HG02610 (cell line): ENCODE measurements around the gene MACROD1.
"Not testable (repeated sequence)": the region's sequence is repeated elsewhere in the genome, so short reads cannot be mapped to it uniquely, and the experiment has no call there.

Source experiments
- ATAC-seq: cut with Tn5 transposase; IDR thresholded peaks from one replicate; pipeline ENCODE4 v1.9.1; 2021; ENCODE audit warnings: mild to moderate bottlenecking, moderate library complexity; ENCODE audit not compliant: unreplicated experiment

MACROD1 gene

DNA sequence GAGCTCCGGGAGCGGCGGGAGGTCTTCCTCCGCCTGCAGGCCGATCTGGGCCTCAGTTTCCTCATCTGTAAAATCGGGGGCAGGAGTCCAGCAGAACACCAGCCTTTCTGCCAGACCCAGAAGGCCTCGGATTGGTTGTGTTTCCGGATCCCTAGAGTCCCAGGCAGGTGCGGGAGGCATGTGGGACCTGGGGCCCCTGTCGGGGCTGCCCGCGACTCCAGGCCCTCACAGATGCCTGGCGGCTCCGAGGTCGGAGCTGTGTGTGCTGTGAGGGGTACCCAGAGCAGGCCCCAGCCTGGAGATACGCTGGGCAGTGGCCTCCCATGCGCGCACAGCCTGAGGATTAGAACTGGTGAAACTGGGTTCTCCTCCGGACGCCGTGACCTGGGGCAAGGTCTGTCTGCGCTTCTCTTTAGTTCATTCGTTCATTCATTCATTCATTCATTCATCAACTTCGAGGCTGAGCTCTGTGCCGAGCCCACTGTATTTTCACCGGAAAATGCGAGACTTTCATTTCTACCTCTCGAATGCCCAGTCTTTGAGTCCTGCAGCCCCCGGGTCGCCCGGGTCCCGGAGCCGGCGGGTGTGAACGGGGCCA is 105.6 kb downstream of the MACROD1 start:
- ATAC-seq: no peak

DNA sequence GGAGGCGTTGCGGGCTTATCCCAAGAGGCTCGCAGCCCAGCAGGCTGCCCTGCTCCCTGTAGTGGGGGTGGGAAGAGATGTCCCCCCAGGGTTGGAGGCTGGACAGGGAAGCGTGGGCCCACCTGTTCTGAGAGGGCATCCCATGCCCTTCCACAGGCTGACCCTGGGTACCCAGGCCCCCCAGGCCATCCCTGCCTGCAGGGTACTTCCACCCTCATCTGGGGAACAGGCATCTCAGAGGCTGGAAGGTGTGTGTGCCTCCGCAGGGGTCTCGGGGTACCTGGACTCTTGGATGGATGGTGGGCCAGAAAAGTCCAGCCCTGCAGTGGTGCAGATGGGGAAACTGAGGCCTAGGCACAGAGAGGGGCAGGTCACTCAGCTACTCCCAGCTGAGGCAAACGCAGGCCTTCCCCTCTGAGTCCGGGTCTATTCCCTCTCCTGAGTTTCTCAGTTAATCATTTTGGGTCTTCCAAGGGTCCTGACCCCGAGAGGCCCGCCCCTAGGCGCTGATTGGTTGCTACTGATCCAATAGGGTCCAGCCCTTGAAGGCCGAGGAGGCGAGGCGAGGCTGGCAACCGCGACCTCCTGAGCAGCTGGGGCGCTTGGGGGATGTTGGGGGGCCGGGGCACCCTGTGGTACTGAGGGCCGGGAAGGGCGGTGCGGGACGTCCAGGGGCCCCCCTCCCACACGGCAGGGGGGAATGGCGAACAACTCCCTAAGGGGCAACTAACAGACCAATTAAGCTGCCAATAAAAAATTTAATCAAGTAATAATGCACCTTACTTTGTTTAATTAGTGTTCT is 106.4 kb downstream of the MACROD1 start:
- ATAC-seq: no peak

DNA sequence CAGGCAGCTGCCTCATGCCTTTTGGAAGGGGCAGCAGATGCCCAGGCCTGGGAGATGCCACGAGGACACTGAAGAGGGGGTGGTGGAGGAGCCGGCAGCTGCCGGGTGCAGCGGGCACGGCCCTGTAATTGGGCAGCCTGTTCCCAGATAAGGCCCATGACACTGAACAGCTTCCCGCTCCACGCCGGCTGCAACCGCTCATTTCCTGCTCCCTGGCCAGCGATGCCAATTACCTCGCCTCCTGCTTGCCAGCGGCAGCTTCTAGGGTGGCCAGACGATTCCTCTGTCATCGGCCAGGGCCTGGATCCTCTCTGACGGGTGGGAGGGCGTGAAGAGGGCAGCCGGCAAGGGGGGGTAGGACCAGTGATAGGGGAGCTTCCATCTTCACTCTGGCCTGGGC is 107.4 kb downstream of the MACROD1 start:
- ATAC-seq: no peak

DNA sequence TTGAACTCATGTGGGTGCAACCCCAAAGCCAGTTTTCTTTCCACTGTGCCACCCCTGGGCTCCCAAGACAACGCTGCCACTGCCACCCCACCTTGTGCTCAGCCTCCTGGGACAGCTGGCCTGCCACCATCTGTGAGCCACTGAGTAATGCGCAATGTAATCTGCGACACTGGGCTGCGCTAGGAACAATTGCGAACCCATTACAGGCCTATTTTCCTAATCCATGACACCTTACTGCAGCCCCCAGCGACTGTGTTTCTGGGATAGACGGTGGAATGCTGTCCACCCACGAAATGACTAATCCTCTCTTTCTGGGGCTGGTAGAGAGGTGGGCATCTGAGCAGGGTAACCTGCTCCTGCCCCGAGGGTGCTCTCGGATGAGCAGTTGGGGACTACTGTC is 108.0 kb downstream of the MACROD1 start:
- ATAC-seq: no peak

DNA sequence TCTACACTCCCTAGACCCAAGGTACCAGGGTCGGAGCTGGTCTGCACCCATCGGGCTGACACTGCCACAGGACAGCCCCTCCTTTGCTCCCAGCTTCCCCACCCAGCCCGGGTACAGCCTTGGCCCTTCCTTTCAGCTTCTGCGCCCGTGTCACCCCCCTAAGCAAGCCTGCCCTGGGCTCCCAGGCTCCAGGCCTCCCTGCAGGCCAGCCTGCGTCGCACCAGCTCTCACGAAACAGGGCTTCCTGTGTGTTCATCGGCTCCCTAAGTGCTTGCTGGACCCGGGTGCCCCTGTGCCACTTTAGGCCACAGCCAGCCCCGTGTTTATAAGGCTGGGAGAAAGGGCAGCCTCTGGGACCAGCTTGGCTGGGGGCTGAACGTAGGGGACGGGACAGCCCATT is 109.1 kb downstream of the MACROD1 start:
- ATAC-seq: no peak

DNA sequence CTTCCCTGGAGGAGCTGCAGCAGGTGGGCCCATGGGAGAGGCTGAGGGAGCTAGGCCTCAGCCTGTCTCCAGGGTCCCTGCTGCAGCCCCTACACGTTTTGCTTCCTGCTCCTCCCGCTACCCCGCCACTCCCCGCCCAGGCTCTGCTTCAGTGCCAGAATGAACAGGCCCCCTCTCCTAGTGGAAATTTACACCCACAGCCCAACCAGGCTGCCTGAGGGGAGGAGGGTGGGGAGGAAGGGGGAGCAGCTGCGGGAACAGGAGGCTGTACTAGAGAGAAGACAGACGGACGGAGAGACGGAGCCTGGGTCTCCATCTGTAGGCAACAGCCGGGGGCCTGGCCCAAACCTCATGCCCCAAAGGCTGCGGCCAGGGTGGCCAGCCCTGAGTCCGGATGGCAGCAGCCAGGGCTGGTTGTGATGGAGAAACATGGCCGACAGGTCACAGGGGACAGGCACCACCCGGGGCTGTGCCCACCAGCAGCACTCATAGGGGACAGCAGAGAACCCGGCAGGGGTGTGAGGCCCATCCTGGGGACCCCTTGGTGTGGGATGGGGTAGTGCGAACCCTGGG is 109.6 kb downstream of the MACROD1 start:
- ATAC-seq: no peak

DNA sequence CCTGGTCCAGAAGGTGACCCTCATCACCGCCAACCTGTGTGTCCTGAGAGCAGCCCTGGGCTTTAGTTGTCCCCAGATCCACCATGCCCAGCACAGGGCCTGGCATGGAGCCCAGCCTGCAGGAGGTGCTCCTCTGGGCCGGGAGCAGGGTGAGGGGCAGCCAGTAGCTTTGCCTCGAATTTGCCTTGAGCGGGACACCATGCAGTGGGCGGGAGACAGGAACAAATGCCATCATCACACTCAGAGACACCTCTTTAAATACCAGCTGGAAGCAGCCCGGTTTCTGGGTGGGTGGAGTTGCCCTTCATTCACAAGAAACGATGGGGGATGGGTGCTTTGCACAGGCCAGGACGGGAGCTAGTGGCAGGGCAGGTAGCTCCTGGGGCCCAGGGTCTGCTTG is 110.8 kb downstream of the MACROD1 start:
- no peak for ATAC-seq

DNA sequence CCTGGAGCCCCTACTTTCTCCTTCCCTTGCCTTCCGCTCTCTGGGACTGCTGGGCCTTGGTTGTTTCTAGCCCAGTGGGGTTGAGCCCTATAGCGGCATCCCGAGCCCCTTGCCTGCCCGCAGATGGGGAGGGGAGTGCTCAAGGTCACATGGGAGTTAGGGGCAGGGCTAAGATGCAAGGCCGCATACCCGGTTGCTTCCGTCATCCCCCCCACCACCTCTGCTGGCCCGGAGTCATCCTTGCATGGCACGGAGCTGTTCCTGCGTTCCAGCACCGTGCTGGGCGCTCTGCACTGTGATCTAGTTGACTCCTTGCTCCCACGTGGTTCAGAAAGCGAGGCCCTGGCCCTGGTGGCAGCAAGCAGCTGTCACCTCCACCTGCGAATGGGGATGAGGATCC is 112.2 kb downstream of the MACROD1 start:
- ATAC-seq: no peak

DNA sequence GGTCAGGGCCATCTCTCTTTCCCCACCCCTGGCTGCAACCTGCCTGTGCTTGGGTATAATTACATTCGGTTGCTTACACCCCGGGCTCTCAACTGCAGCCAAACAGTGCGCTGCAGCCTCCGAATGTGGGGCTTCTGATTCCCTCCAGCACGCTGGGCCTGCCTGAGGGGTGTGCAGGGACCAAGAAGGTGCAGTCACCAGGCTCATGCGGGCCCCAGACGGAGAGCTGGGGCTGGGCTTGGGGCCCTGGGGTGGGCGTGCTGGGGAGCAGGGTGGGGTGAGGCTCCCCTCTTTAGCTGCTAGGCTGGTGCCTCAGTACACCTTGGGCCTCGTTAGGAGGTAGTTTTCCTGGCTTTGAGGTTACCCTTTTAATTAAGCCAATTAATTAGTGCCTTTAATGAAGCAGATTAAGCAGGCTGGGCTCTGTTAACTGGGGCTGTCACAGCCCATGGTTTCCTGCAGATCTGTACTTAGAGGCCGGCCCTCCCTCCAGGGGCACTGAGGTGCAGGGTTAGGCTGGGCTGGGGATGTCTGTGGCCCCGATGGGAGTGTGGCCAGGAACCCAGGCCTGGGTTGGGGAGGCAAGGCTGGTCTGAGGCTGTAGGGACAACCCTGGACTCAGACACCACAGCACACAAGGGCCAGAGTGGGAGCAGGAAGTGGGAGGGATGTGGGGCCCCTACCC is 112.8 kb downstream of the MACROD1 start:
- ATAC-seq: no peak

DNA sequence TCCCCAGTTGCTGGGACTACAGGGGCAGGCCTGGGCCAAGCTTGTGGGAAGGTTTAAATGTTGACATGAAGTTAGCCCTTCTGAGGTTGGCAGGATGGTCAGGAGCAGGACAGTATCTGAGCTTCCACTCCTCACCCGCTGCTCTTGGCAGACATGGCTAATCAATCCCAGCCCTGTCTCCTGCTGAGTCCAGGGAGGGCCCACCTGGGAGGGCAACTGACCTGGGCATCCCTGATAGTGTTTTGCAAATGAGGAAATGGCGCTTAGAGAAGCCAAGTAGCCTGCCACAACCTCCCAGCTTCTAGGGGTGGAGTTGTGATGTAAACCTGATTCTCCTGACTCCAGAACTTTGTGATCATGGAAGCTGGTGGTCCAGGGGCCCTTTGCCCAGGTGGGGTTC is 113.5 kb downstream of the MACROD1 start:
- no peak for ATAC-seq

DNA sequence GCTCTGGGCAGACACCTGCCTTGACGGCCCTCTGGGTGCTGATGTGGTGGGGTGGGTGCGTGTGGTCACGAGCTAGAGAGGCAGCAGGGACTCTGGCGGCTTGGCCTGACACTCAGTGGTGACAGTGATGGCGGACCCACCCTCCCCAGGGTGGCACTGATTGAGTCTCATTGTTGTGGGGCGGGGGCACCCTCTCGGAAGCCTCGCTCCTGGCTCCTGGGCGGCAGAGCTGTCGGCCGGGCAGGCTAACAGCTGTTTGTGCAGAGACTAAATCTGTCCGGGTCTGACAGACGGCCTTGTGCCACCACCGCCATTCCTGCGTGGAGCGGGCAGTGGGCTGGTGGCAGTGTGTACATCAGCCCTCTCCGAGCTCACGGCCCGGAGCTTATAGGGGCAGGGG is 114.6 kb downstream of the MACROD1 start:
- no peak for ATAC-seq

DNA sequence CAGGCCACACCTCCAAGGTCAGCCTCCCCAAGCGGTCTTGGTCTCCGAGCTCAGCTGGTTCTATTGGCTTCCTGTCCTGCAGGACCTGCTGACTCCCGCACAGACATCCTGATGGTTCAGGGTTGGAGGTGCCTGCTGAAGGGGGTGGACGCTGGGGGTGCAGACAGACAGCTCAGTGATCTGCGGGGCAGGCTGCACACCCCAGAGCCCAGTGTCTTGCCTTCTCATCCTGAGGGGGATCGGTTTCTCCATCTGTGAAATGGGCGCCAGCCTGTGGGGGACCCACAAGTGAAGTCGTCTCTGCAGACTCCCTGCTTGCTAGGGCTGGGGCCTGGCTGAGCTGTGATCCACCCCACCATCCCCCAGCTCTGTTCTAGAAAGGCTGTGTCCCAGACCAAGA is 116.4 kb downstream of the MACROD1 start:
- ATAC-seq: no peak

DNA sequence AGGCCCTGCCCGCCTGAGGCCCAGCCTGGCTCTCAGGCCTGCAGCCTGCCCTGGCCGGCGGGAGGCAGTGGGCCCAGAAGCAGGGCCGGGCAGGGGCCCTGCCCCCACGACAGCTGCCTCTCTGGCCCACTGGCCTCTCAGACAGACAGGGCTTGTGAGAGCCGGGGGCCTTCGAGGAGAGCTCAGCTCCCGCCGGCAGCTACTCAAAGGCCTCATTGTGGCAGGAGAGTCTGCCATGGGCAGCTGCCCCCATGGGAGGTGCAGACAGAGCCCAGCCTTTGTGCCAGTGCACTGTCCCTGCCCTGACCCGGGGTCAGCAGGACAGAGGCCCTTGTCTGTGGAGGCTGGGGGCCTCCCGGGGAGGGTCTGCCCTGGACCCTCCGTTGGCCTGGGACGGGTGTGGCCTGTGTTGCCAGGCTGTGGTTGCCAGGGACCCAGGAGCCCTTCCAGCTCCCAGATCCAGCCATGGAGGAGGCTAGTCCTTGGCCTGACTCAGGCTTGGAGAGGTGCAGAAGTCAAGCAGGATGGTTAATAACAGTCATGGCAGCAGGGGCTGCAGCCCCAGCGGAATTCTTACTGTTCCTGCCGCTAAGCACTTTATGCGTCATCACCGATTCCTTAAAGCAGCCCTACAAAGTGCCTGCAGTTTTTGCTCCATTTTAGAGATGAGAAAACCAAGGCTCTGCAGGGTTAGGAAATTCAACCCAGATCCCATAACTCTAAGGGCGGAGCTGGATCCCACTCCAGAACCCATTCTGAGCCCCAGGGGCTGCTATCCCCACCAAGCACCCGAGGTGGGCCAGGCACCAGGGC is 117.7 kb downstream of the MACROD1 start:
- no peak for ATAC-seq

DNA sequence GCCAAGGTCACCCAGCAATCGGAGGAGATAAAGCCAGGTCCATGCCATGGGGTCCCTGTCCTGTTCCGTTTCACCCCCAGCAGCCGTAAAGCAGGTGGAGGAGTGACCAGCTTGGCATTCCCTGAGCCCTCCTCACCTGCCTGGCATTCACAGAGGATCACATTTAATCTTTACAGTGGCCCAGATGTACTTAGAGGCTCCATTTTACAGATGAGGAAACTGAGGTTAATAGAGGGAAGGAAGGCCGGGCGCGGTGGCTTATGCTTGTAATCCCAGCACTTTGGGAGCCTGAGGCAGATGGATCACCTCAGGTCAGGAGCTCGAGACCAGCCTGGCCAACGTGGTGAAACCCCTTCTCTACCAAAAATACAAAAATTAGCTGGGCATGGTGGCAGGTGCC is 118.5 kb downstream of the MACROD1 start:
- ATAC-seq: not testable (repeated sequence)

DNA sequence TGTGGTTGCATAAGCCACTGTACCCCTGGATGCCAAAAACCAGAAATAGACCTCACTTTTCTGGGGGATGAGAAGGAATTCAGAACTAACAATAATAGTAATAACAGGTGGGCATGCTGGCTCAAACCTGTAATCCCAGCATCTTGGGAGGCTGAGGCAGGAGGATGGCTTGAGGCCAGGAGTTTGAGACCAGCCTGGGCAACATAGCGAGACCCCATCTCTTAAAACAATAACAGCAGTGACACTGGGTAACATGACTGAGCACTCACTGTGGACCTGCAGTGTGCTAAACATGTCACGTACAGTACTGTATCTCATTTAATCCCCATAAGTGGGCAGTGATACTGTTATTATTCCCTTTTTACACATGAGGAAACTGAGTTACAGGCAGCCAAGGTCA is 120.2 kb downstream of the MACROD1 start:
- ATAC-seq: no peak

DNA sequence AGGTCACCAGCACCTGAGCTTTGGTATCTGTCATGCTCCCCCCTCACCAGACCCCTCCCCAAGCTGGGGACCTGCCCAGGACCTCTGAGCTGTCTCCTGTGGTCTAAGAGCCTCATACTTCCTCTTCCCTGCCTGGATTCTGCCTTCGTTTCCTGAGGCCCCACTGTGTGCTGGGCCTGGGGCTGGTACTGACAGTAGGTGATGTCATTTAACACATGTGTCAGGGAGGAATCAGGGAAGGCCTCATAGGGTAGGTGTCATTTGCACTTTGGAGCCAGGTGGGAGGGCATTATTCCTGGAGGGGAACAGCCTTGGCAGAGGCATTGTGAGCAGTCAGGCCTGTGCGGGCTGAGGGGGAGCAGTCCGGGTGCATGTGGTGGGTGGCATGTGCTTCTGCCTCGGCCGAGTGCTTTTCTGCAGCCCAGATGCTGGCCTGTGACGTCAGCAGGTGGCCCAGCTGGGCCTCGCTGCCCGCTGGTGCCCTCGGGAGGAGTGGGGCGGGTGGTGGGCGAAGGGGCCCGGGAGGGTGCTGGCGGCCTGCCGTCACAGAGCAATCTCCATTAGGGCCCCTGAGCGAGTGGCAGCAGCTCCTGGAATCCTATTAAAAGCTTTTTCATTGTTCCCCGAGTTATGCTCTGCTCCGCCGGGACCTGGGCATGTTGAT is 121.1 kb downstream of the MACROD1 start:
- ATAC-seq: no peak

DNA sequence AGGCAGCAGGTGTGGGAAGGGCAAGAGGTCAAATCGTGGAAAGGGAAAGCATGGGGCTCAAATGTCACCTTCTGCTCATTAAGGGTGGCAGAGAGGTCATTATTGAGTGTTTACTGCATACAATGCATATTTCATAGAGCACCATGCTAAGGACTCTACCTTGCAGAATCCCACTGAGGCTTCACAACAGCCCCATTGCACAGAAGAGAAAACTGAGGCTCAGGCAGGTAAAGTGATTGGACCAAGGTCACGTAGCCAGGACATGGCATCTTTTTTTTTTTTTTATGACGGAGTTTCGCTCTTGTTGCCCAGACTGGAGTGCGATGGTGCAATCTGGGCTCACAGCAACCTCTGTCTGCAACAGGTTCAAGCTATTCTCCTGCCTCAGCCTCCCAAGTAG is 122.4 kb downstream of the MACROD1 start:
- no peak for ATAC-seq

DNA sequence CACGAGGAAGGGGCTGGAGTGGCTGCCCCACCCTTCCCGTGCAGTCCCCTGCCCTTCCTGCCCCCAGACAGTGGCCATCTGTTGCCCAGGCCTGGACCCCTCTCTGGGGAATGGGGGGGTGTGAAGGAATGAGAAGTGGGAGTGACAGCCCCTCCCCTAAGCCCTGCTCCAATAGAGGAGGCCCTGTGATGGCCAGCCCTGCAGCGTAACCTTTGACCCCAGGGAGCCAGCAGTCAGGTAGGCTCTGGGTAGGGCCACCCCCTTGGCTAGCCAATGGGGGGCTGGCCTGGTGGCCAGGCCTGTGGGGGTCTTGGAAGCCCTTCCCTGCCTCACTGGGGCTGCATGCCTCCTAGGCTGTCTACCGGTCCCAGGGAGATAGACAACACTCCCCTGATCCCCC is 123.6 kb downstream of the MACROD1 start:
- ATAC-seq: no peak

DNA sequence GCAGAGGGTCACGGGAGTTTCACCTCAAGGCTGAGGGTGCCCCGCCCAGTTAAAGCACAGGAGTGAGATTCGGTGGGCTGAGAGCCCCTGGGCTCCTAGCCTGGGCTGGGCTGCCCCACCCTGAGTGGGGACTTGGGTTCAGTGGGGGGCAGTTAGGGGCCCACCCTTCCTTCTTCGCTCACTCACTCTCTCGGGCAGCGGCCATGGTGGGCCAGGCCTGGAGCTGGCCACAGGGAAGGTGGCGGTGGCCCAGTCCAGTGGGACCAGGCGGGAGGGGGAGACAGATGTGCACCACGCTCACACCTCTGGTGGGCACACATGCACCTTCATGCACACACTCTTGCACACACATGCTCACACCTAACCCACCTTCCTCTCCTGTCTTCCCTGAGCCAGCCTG is 124.1 kb downstream of the MACROD1 start:
- no peak for ATAC-seq

DNA sequence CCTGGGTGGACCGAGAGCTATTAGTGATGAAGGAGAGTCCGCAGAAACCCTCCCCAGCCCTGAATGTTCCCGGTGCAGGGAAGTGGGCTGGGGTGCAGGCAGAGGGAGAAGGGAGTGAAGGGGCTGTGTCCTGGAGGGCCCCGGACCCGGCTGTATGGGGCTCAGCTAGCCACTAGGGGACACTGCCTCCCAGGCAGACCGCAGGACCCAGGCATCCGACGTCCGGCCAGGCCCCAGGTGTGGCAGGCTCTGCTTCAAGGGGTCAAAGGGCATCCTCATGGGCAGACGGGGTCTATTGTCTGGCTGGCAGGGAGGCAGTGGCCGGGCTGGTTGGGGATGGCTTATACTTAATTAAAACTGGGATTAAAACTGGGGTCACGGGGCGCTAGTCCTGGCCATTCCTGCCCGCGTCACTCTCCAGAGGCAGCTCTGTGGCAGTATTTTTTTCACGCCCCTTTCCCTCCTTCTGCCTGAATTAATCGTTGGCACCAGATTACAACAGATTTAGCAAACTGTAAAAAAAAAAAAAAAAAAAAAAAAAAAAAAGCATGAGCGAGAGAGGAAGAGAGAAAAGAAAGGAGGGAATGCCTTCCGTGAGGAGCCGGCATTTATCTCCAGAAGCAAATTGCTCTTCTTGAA is 125.1 kb downstream of the MACROD1 start:
- no peak for ATAC-seq
